ENCODE data around the gene PPP1R7.

PPP1R7 gene

GRCh38 chr2:241177526-241178334 is 27.5 kb downstream of the PPP1R7 start:
- Histone ChIP-seq H3K9ac (no peak overlapping the region), H3K4me2 (no peak overlapping the region), H3K4me1 (ENCODE audit: low read depth, poor library complexity, severe bottlenecking) (no peaks in the 10 kb centered on the region), H3K27ac (no peak overlapping the region), H2AFZ (ENCODE audit: low read depth) (no peak overlapping the region), H3K79me2 (ENCODE audit: insufficient read depth, low read depth) (no peaks in the 10 kb centered on the region), H3K27me3 (ENCODE audit: insufficient read depth, low read depth) (no peaks in the 10 kb centered on the region), H4K20me1 (ENCODE audit: insufficient read depth) (no peaks in the 10 kb centered on the region), H3K4me3 (IDR thresholded peaks at IDR 0.05; ENCODE audit: insufficient read depth, low read depth, low read length) (no peak overlapping the region), H3K36me3 (ENCODE audit: insufficient read depth) (no peaks in the 10 kb centered on the region)
- no peak for TF ChIP-seq CTCF (conservative IDR thresholded peaks at IDR 0.05; ENCODE audit: low read depth, low read length)

- no peaks in the 10 kb centered on the region for H3K36me3 ChIP-seq (ENCODE audit: insufficient read depth)
- H3K27me3 ChIP-seq (ENCODE audit: insufficient read depth, low read depth), result no peaks in the 10 kb centered on the region
- H3K27ac ChIP-seq, result no peak overlapping the region
These were observed 28.7 kb downstream of the PPP1R7 start for GRCh38 chr2:241178961-241179360.

GRCh38 chr2:241179899-241180298 is 29.6 kb downstream of the PPP1R7 start:
- Histone ChIP-seq H3K4me3 (IDR thresholded peaks at IDR 0.05; ENCODE audit: insufficient read depth, low read depth, low read length) (no peak overlapping the region), H3K4me2 (no peak overlapping the region), H3K27me3 (ENCODE audit: insufficient read depth, low read depth) (no peaks in the 10 kb centered on the region), H2AFZ (ENCODE audit: low read depth) (no peak overlapping the region), H3K27ac (no peak overlapping the region), H3K36me3 (ENCODE audit: insufficient read depth) (no peaks in the 10 kb centered on the region), H3K9ac (no peak overlapping the region), H3K79me2 (ENCODE audit: insufficient read depth, low read depth) (no peaks in the 10 kb centered on the region), H3K4me1 (ENCODE audit: low read depth, poor library complexity, severe bottlenecking) (no peaks in the 10 kb centered on the region), H4K20me1 (ENCODE audit: insufficient read depth) (no peaks in the 10 kb centered on the region)
- no peak for TF ChIP-seq CTCF (conservative IDR thresholded peaks at IDR 0.05; ENCODE audit: low read depth, low read length)

More at GRCh38 chr2:241178961-241179360, 28.7 kb downstream of the PPP1R7 start:
- no peak for TF ChIP-seq CTCF (conservative IDR thresholded peaks at IDR 0.05; ENCODE audit: low read depth, low read length)
- H2AFZ ChIP-seq (ENCODE audit: low read depth), result no peak overlapping the region
- no peak overlapping the region for H3K4me3 ChIP-seq (IDR thresholded peaks at IDR 0.05; ENCODE audit: insufficient read depth, low read depth, low read length)
- H4K20me1 ChIP-seq (ENCODE audit: insufficient read depth), result no peaks in the 10 kb centered on the region
- no peak overlapping the region for H3K4me2 ChIP-seq
- H3K79me2 ChIP-seq (ENCODE audit: insufficient read depth, low read depth), result no peaks in the 10 kb centered on the region
- no peak overlapping the region for H3K9ac ChIP-seq
- H3K4me1 ChIP-seq (ENCODE audit: low read depth, poor library complexity, severe bottlenecking), result no peaks in the 10 kb centered on the region

- H2AFZ ChIP-seq (ENCODE audit: low read depth), result no peak overlapping the region
- TF ChIP-seq CTCF (conservative IDR thresholded peaks at IDR 0.05; ENCODE audit: low read depth, low read length), result no peak
- H3K9ac ChIP-seq, result no peak overlapping the region
- no peak overlapping the region for H3K4me2 ChIP-seq
- H3K27ac ChIP-seq, result no peak overlapping the region
- no peaks in the 10 kb centered on the region for H3K4me1 ChIP-seq (ENCODE audit: low read depth, poor library complexity, severe bottlenecking)
- H3K79me2 ChIP-seq (ENCODE audit: insufficient read depth, low read depth), result no peaks in the 10 kb centered on the region
- H3K4me3 ChIP-seq (IDR thresholded peaks at IDR 0.05; ENCODE audit: insufficient read depth, low read depth, low read length), result no peak overlapping the region
- no peaks in the 10 kb centered on the region for H3K36me3 ChIP-seq (ENCODE audit: insufficient read depth)
- no peaks in the 10 kb centered on the region for H3K27me3 ChIP-seq (ENCODE audit: insufficient read depth, low read depth)
- no peaks in the 10 kb centered on the region for H4K20me1 ChIP-seq (ENCODE audit: insufficient read depth)
These were observed 30.2 kb downstream of the PPP1R7 start for GRCh38 chr2:241180495-241180894.
